Omental fat pad (tissue), 4 donors: ENCODE data around the gene ACAP3. TPM values are rescaled to one million over a fixed set of nuclear protein-coding genes. Genes with fewer than 3 reads are reported as not detected.
"Not testable (repeated sequence)": the region's sequence is repeated elsewhere in the genome, so short reads cannot be mapped to it uniquely, and the experiment has no call there.

ENCODE experiments used
- ATAC-seq: fragments of 150-250 bp; one replicate; pipeline ENCODE4 v1.9.1; 2016; ENCODE audit warnings: mild to moderate bottlenecking, moderate library complexity; ENCODE audit not compliant: low FRiP score
- DNase-seq: peaks from one replicate; pipeline ENCODE4 v3.0.0-alpha.2; 2019; ENCODE audit warnings: low spot score
- total RNA-seq, 4 donors: library from RNA; depleted of rRNA; stranded (reverse); fragments of >200 nt; gene quantifications; one replicate each; pipeline ENCODE4 v1.1.0, GENCODE V29; 2016
- TF ChIP-seq, protein P1 (sequence below), 3 donors: fragments of 450-650 bp; IDR thresholded peaks; one replicate each; pipeline ENCODE4 v1.5.1; 2016 to 2017; ENCODE audit warnings: antibody characterized with exemption in 3 of 3, mild to moderate bottlenecking in 3 of 3, moderate library complexity in 2 of 3

The ACAP3 gene
- total RNA-seq, 4 donors from 2014 or later: 19.2 to 41.8 (median 38.1) TPM

DNA sequence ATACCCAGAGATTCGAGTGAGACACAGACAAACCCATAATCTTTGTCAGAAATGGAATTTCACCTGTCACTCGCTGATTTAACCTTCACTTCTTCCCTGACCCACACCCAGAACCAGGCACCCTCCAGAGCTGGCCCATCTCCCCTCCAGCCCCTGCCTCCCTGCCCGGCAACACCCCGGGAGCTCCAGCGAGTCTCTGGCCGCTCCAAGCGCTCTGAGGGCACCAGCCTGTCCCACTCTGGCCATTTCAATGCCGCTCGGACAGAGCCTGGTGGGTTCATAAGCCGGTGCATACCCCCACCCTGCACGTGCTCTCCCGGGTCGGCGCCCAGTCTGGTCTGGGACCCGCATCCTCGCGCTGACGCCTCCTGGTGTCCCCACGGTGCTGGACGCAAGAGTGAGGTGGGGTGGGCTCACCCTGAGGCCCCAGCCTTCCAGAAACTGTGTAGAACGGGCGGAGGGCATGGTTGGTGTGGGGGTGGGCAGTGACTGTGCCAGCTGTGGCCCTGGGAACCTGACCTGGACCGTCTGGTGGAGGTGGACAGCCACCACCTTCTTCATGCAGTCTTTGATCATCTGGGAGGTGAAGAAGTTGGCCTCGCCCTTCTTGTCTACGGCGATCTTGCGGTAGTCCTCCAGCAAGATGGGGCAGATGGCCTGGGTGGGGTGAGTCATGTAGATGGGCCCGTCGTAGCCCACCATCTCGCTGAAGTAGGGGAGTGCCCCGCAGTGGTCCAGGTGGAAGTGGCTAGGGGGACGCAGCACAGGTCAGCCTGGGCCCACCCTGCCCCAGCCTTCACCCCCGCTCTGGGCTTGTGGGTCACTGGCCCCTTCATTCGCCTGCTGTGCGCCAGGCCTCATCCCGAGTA, 11.3 kb upstream of the ACAP3 start:
- DNase-seq (no peak), ATAC-seq (no peak)
- TF ChIP-seq, protein P1, sequence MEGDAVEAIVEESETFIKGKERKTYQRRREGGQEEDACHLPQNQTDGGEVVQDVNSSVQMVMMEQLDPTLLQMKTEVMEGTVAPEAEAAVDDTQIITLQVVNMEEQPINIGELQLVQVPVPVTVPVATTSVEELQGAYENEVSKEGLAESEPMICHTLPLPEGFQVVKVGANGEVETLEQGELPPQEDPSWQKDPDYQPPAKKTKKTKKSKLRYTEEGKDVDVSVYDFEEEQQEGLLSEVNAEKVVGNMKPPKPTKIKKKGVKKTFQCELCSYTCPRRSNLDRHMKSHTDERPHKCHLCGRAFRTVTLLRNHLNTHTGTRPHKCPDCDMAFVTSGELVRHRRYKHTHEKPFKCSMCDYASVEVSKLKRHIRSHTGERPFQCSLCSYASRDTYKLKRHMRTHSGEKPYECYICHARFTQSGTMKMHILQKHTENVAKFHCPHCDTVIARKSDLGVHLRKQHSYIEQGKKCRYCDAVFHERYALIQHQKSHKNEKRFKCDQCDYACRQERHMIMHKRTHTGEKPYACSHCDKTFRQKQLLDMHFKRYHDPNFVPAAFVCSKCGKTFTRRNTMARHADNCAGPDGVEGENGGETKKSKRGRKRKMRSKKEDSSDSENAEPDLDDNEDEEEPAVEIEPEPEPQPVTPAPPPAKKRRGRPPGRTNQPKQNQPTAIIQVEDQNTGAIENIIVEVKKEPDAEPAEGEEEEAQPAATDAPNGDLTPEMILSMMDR (IDR thresholded peaks at IDR 0.05): no peak

DNA sequence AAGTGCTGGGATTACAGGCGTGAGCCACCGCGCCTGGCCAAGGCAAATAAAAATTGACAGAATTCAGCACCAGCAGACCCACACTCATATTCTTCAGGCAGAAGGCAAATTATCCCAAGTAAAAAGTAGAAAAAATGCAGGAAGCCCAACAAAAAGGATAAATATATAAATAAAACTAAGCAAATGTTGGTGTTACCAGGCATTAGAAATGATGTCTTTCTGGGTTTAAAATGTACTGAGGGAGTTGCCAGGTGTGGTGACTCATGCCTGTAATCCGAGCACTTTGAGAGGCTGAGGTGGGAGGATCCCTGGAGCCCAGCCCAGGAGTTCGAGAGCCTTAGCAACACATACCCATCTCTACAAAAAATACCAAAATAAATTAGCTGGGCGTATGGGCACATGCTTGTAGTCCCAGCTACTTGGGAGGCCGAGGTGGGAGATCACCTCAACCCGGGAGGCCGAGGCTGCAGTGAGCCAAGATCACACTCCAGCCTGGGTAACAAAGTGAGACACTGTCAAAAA, 10.5 kb upstream of the ACAP3 start:
- ATAC-seq (peak; percentile 76), DNase-seq (peak; percentile 44)
- TF ChIP-seq, protein P1 (IDR thresholded peaks at IDR 0.05): no peak

DNA sequence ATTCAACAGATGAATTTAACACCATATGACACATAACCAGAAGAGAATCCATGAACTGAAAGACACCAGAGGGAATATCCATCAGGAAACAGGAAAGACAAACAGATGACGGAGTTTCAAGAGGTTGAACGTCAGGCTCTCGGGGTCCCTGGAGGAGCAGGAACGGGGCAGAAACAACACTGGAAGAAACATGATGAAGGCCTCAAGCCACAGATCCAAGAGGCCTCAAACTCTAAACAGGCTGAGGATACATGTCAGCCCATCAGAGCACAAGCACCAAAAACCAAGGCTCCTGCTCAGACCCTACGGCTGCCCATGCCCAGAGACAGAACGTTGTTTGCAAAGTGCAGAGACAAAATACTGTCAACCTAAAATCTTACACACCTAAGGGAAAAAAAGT, 9.7 kb upstream of the ACAP3 start:
- DNase-seq: no peak

DNA sequence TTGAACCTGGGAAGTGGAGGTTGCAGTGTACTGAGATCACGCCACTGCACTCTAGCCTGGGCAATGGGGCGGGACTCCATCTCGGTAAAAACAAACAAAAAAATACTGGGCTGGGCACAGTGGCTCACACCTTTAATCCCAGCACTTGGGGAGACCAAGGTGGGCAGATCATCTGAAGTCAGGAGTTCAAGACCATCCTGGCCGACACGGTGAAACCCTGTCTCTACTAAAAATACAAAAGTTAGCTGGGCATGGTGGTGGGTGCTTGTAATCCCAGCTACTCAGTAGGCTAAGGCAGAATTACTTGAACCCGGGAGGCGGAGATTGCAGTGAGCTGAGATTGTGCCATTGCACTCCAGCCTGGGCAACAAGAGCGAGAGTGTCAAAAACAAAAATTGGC, 8.5 kb upstream of the ACAP3 start:
- not testable (repeated sequence) for DNase-seq, ATAC-seq

More for the DNA sequence above, 9.7 kb upstream of the ACAP3 start:
- no peak for ATAC-seq
- TF ChIP-seq, protein P1 (IDR thresholded peaks at IDR 0.05): no peak

DNA sequence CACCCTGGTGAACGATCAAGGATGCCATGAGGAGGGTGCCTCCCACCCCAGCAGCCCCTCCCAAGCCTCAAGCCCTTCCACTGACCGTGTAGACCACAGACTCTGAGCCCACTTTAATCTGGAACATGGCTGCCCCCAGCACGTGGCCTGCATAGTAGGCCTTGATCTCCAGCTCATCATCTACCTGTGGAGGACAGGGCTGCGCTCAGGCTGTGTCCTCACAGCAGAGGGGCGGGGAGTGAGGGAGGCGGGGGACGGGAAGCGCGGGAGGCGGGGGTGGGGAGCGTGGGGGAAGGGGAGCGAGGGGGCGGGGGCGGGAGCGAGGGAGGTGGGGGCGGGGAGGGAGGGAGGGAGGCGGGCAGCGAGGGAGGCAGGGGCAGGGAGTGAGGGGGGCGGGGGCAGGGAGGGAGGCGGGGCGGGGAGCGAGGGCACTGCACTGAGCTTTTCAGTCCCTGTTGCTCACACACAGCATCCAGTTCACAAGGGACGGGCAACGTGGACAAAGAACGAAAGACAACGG, 7.8 kb upstream of the ACAP3 start:
- ATAC-seq (no peak), DNase-seq (no peak)
- TF ChIP-seq, protein P1 (IDR thresholded peaks at IDR 0.05): no peak

DNA sequence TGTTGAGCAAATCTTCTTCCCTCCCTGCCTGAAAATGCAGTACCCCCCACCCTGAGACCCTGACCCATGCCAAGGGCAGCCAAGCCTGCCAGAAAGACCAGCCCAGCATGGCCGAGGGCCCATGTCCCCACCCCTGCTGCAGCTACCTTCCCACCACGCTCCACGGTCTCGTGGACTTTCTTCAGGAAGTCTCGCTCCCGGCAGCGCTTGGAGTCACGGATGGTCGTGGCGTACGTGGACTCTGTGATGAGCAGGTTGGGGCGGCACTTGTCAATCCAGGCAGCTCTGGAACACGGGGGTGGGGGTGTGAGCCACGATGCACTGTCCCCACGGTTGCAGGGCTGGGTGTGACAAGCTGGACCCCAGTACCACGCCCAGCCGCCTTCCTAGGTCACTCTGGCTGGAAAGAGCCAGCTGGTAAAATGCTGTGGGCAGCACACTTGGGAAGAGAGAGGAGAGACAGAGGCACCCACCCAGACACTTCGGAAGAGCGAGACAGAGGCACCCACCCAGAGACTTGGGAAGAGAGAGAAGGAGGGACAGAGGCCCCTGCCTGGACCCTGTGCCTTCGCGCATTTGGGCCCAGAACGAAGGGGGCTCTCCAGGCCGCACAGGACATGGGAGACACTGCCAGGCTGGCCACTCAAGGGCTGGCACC, 7.1 kb upstream of the ACAP3 start:
- DNase-seq (no peak), ATAC-seq (no peak)
- TF ChIP-seq, protein P1 (IDR thresholded peaks at IDR 0.05): no peak

DNA sequence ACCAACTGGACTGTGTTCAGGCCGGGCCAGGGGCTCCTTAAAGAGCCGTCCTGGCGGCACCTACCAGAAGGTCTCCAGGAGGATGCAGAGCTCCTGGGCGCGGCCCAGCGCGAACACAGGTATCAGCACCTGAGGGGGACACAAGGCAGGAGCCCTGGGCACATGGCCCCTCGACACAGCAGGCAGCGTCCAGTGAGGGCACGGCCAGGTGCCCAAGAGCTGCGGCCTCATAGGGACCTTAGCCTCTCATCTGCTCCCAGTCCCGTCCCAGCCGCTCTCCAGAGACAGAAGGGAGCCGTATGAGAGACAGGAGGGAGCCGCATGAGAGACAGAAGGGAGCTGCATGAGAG, 6.5 kb upstream of the ACAP3 start:
- TF ChIP-seq, protein P1 (IDR thresholded peaks at IDR 0.05): no peak
- DNase-seq (no peak), ATAC-seq (no peak)
